ENCODE data around the gene CHST8. TPM values are rescaled to one million over a fixed set of nuclear protein-coding genes. Genes with fewer than 3 reads are reported as not detected.

CHST8 gene
- total RNA-seq (2022) = not detected in 2 replicates
- percentile 1 among the genes with signal in this experiment for Bru-seq, nascent RNA
- BruChase-seq, experiment 1, labeled RNA remaining after a 6-hour chase = percentile 2 among the genes with signal in this experiment
- BruChase-seq, experiment 2, labeled RNA remaining after a 2-hour chase = percentile 1 among the genes with signal in this experiment
- long read RNA-seq = 0 reads

- Mint-ChIP-seq H3K4me1 (ENCODE audit: insufficient read depth, unreplicated experiment) (no peaks in the 10 kb centered on the region), H3K9me3 (ENCODE audit: unreplicated experiment) (peaks cover 9% of the 10 kb centered on the region), H3K27ac (ENCODE audit: low read depth, unreplicated experiment) (no peak within 1 kb of the TSS), H3K27me3 (ENCODE audit: insufficient read depth, unreplicated experiment) (no peaks in the 10 kb centered on the region), H3K4me3 (ENCODE audit: unreplicated experiment) (no peak within 1 kb of the TSS), H3K36me3 (ENCODE audit: insufficient read depth, unreplicated experiment) (no peaks in the 10 kb centered on the region)
- intact Hi-C loops (cut with micrococcal nuclease) = no loop called here
- BruUV-seq (replicated peaks) = no TSS peak
- DNase-seq (ENCODE audit: unreplicated experiment) = no peak
- no peak for TF ChIP-seq CTCF (IDR thresholded peaks at IDR 0.05; ENCODE audit: unreplicated experiment)
- ChIA-PET CTCF (no interaction called here), POLR2A (no interaction called here)
Measured at GRCh38 chr19:33621811-33622504, at the start of gene CHST8. Gene CHST8 (plus strand): TSS chr19:33621953. CDS start chr19:33689262, 67,309 bp downstream.

GRCh38 chr19:33572929-33573328 lies 48.8 kb upstream of the CHST8 start:
- BruUV-seq (replicated peaks) = no TSS peak
- intact Hi-C loops (cut with micrococcal nuclease) = no loop called here
- H3K36me3 Mint-ChIP-seq (ENCODE audit: insufficient read depth, unreplicated experiment) = peaks cover 4% of the 10 kb centered on the region
- CTCF ChIA-PET = no interaction called here
- POLR2A ChIA-PET = no interaction called here
- H3K27ac Mint-ChIP-seq (ENCODE audit: low read depth, unreplicated experiment) = no peak overlapping the region
- DNase-seq (ENCODE audit: unreplicated experiment) = no peak
- peaks cover 23% of the 10 kb centered on the region for H3K9me3 Mint-ChIP-seq (ENCODE audit: unreplicated experiment)
- no peaks in the 10 kb centered on the region for H3K4me1 Mint-ChIP-seq (ENCODE audit: insufficient read depth, unreplicated experiment)
- no peak overlapping the region for H3K4me3 Mint-ChIP-seq (ENCODE audit: unreplicated experiment)
- no peak for TF ChIP-seq CTCF (IDR thresholded peaks at IDR 0.05; ENCODE audit: unreplicated experiment)
- H3K27me3 Mint-ChIP-seq (ENCODE audit: insufficient read depth, unreplicated experiment) = no peaks in the 10 kb centered on the region

- DNase-seq (ENCODE audit: unreplicated experiment) = no peak
- Mint-ChIP-seq H3K9me3 (ENCODE audit: unreplicated experiment) (peaks cover 25% of the 10 kb centered on the region), H3K36me3 (ENCODE audit: insufficient read depth, unreplicated experiment) (peaks cover 6% of the 10 kb centered on the region), H3K27me3 (ENCODE audit: insufficient read depth, unreplicated experiment) (no peaks in the 10 kb centered on the region), H3K4me3 (ENCODE audit: unreplicated experiment) (no peak overlapping the region), H3K27ac (ENCODE audit: low read depth, unreplicated experiment) (no peak overlapping the region), H3K4me1 (ENCODE audit: insufficient read depth, unreplicated experiment) (no peaks in the 10 kb centered on the region)
- BruUV-seq (replicated peaks) = no TSS peak
- TF ChIP-seq CTCF (IDR thresholded peaks at IDR 0.05; ENCODE audit: unreplicated experiment) = no peak
- intact Hi-C loops (cut with micrococcal nuclease) = no loop called here
- ChIA-PET CTCF (no interaction called here), POLR2A (no interaction called here)
Measured at GRCh38 chr19:33574824-33575223, 46.9 kb upstream of the CHST8 start.

- H3K27ac Mint-ChIP-seq (ENCODE audit: low read depth, unreplicated experiment) = no peak overlapping the region
- peaks cover 6% of the 10 kb centered on the region for H3K36me3 Mint-ChIP-seq (ENCODE audit: insufficient read depth, unreplicated experiment)
- H3K4me3 Mint-ChIP-seq (ENCODE audit: unreplicated experiment) = no peak overlapping the region
- no peak for TF ChIP-seq CTCF (IDR thresholded peaks at IDR 0.05; ENCODE audit: unreplicated experiment)
- peaks cover 25% of the 10 kb centered on the region for H3K9me3 Mint-ChIP-seq (ENCODE audit: unreplicated experiment)
- H3K4me1 Mint-ChIP-seq (ENCODE audit: insufficient read depth, unreplicated experiment) = no peaks in the 10 kb centered on the region
- no peak for DNase-seq (ENCODE audit: unreplicated experiment)
- intact Hi-C loops (cut with micrococcal nuclease) = no loop called here
- POLR2A ChIA-PET = no interaction called here
- CTCF ChIA-PET = interaction anchor here (0.7 to 0.9 kb wide), 2 partner anchors 20 to 518 kb away, joined by 3 to 4 read pairs; no protein-coding TSS in a partner anchor
- no TSS peak for BruUV-seq (replicated peaks)
- no peaks in the 10 kb centered on the region for H3K27me3 Mint-ChIP-seq (ENCODE audit: insufficient read depth, unreplicated experiment)
Measured at GRCh38 chr19:33578697-33579096, 43.1 kb upstream of the CHST8 start.
